Jurkat, Clone E6-1 (cell line): ENCODE measurements around the gene EML2.
A peak's percentile ranks its signal among the peaks of the same experiment; 100 is the strongest.

Experiments
- DNase-seq: peaks from one replicate; pipeline ENCODE4 v3.0.0-alpha.2; 2011; ENCODE audit warnings: low read depth, low spot score
- H3K4me3 ChIP-seq: 2 replicates; pipeline ENCODE4 v1.5.1; 2011; ENCODE audit warnings: mild to moderate bottlenecking, low read length, control low read depth, moderate library complexity

The EML2 gene

DNA sequence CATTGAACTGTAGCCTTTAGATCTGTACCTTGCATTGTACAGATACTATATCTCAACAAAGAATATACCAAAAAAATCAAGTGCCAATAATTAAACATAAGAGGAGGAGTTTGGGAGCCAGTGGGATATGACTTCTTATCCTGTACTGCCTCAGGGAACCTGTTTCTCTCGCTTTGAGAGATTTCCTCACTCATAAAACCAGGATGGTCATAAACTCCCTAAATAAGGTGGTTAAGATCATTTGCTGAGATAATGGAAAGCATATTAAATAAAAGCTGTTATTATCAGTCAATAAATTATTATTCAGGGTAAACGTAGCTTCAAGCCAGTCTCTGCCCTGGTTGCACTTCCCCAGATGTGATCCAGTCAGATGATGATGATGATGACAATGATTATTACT, 71.6 kb downstream of the EML2 start:
- no peak for DNase-seq
- no peak overlapping the region for H3K4me3 ChIP-seq

DNA sequence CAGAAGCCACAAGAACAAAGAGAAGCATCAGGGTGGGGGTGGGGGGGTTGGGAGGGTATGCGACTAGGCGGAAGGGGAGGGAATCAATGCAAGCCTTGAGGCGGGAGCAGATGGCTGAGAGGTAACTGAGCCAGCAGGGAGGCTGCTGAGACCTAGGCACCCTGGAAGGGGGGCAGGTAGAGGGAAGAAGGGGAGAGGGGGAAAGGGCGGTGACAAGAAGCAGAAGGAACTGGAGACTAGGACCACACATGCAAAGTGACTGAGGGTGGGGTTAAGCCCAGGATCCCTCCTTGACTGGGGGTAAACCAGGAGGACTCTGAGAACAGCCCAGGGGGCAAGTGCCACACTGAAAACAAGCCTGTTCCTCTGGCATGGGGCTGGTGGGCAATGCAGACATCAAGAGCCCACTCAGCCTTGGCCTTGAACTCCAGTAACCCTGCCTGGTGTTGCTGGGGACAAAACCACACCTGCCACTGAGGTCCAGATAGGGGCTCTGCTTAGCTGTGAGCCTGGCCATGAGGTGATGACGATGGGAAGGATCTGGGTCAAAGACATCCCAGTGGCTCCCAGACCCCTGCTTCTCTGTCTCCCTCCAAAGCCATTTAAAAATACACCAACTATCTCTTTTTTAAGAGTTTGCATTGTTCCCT, 74.9 kb downstream of the EML2 start:
- H3K4me3 ChIP-seq = peak overlapping the region; percentile 10

DNA sequence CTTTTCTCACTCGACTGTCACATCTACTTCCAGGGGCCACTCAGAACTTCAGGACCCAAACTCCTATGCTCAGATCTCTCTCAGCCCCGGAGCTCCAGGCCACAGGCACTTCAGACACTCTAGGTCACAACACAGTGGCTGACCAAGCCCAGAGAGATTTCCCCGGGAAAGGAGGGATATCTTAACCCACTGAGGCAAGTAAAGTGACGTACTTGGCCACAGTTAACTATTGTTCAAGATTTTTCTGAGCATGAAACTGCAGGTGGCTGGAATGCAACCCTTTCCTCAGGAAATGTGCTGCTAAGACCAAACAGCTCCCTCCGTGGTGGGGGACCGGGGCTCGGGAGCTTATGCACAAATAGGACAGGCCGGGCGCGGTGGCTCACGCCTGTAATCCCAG, 78.5 kb downstream of the EML2 start:
- no peak overlapping the region for H3K4me3 ChIP-seq
- DNase-seq = no peak

More for the DNA sequence above, 74.9 kb downstream of the EML2 start:
- DNase-seq = peak; percentile 75

DNA sequence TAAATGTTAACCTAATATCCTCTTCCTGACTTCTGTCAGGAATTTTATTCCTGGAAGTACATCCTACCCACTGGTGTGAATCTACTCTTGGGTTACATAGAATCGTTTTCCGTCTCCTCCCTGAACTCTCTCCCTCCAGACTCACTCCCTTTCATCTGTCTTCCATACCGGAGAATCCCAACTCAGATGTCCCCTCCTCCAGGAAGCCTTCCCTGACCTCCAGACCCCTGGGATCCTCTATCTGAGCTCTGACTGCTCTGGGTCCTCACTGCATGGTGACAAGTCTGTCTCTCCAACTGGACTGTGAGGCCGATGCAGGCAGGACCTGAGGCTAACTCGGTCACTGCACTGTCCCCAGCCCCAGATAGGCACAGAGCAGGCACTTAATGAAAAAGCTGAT, 79.2 kb downstream of the EML2 start:
- no peak overlapping the region for H3K4me3 ChIP-seq
- DNase-seq = no peak
